OCI-LY1 (cell line): Measurements from ENCODE around the gene GALNT10.

ENCODE experiments used
- EZH2 ChIP-seq: fragments of 200-600 bp; sonication (generic), shearing (Covaris generic); IDR thresholded peaks from 2 replicates; pipeline ENCODE4 v1.8.0; 2017; ENCODE audit warnings: borderline replicate concordance, mixed run types, mild to moderate bottlenecking, antibody characterized with exemption, low read length, moderate library complexity, mixed read lengths
- TF ChIP-seq, protein P1 (sequence below): fragments of 200-600 bp; sonication (generic), shearing (Covaris generic); IDR thresholded peaks from 2 replicates; pipeline ENCODE4 v1.5.1; 2017; ENCODE audit warnings: mild to moderate bottlenecking, antibody characterized with exemption, low read length, moderate library complexity, mixed read lengths

DNA sequence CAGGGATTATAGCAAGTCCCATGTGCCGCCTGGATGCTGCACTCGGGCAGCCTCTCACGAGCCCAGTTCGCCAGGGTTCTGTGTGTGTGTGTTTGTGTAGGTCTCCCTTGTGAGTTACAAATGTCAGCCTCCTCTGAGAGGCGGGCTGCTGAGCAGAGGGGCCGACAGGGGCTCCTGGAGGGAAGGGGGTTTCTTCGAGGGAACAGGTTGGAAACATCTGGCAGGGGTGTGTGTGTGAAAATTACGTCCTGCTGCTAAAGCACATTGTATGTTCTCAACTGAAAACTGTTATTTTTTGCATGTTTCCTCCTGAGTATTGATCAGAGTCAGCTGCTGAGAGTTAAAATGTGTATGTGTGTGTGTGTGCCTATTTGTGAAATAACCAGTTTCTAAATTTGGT lies 9.7 kb downstream of the GALNT10 start:
- TF ChIP-seq, protein P1, sequence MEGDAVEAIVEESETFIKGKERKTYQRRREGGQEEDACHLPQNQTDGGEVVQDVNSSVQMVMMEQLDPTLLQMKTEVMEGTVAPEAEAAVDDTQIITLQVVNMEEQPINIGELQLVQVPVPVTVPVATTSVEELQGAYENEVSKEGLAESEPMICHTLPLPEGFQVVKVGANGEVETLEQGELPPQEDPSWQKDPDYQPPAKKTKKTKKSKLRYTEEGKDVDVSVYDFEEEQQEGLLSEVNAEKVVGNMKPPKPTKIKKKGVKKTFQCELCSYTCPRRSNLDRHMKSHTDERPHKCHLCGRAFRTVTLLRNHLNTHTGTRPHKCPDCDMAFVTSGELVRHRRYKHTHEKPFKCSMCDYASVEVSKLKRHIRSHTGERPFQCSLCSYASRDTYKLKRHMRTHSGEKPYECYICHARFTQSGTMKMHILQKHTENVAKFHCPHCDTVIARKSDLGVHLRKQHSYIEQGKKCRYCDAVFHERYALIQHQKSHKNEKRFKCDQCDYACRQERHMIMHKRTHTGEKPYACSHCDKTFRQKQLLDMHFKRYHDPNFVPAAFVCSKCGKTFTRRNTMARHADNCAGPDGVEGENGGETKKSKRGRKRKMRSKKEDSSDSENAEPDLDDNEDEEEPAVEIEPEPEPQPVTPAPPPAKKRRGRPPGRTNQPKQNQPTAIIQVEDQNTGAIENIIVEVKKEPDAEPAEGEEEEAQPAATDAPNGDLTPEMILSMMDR: no peak
- TF ChIP-seq EZH2: no peak
